Thymus (tissue), 11 donors: ENCODE measurements around the gene TSPO2. TPM values are rescaled to one million over a fixed set of nuclear protein-coding genes. Genes with fewer than 3 reads are reported as not detected.
A peak's percentile ranks its signal among the peaks of the same experiment; 100 is the strongest.

Source experiments
- DNase-seq, 9 donors: peaks; one replicate each; pipeline ENCODE4 v3.0.0-alpha.2; 2013; ENCODE audit warnings: low spot score in 9 of 9, low read depth in 6 of 9, missing footprints in 1 of 9
- H3K27ac ChIP-seq, 2 donors: one replicate each; pipeline ENCODE4 v1.5.1; 2013; ENCODE audit warnings: control low read depth in 1 of 2, low read depth in 1 of 2, low read length in 1 of 2, mild to moderate bottlenecking in 1 of 2, moderate library complexity in 1 of 2
- H3K27me3 ChIP-seq, 2 donors: one replicate each; pipeline ENCODE4 v1.5.1; 2013; ENCODE audit warnings: low read length in 1 of 2; ENCODE audit not compliant: control insufficient read depth in 2 of 2, insufficient read depth in 1 of 2
- H3K36me3 ChIP-seq, 2 donors: one replicate each; pipeline ENCODE4 v1.5.1; 2013; ENCODE audit warnings: low read length in 1 of 2, mild to moderate bottlenecking in 1 of 2, moderate library complexity in 1 of 2; ENCODE audit not compliant: control insufficient read depth in 2 of 2, insufficient read depth in 2 of 2
- H3K4me1 ChIP-seq, 2 donors: one replicate each; pipeline ENCODE4 v1.5.1; 2013; ENCODE audit warnings: low read length in 2 of 2; ENCODE audit not compliant: control insufficient read depth in 2 of 2, insufficient read depth in 2 of 2
- H3K4me3 ChIP-seq, 2 donors: one replicate each; pipeline ENCODE4 v1.5.1; 2013; ENCODE audit warnings: low read length in 2 of 2, control low read depth in 1 of 2, mild to moderate bottlenecking in 1 of 2
- H3K9me3 ChIP-seq, 2 donors: one replicate each; pipeline ENCODE4 v1.5.1; 2013; ENCODE audit warnings: low read length in 1 of 2, mild to moderate bottlenecking in 1 of 2; ENCODE audit not compliant: control insufficient read depth in 2 of 2, insufficient read depth in 1 of 2
- WGBS: extraction: QIAGEN DNeasy Blood & Tissue Kit; methylation state at CpG from one replicate; pipeline ENCODE4 v1.1.7; 2013; 5-methylcytosine and 5-hydroxymethylcytosine counted together
- polyA plus RNA-seq: library from polyadenylated mRNA; stranded (reverse); fragments of 200-250 nt; gene quantifications from one replicate; pipeline ENCODE4 v1.2.3, GENCODE V29; 2013
- total RNA-seq: library from RNA; stranded (reverse); fragments of 120-200 nt; gene quantifications from one replicate; pipeline ENCODE4 v1.2.4, GENCODE V29; 2013
- donor health status: healthy.

The TSPO2 gene
- total and polyA plus RNA-seq, 2 donors, result 0.09 to 0.38 TPM

GRCh38 chr6:41090841-41091761 lies 48.8 kb downstream of the TSPO2 start:
- Histone ChIP-seq H3K36me3 (peaks cover 59 to 77% of the 10 kb centered on the region in 2 donors), H3K27me3 (no peaks in the 10 kb centered on the region), H3K4me3 (no peak overlapping the region), H3K27ac (no peak overlapping the region), H3K4me1 (no peaks in the 10 kb centered on the region), H3K9me3 (no peaks in the 10 kb centered on the region)
- DNase-seq, result no peak
- WGBS, result 53% methylated on average over 1 of the region's 1 CpG

GRCh38 chr6:41092421-41093140 lies 50.3 kb downstream of the TSPO2 start:
- peak in 1 of 9 donors; percentile 9 for DNase-seq
- H3K27me3 ChIP-seq, result no peaks in the 10 kb centered on the region
- no peak overlapping the region for H3K27ac ChIP-seq
- H3K4me1 ChIP-seq, result no peaks in the 10 kb centered on the region
- H3K4me3 ChIP-seq, result no peak overlapping the region
- H3K36me3 ChIP-seq, result peaks cover 69 to 84% of the 10 kb centered on the region in 2 donors
- 99% methylated on average over 4 of the region's 4 CpGs for WGBS
- H3K9me3 ChIP-seq, result no peaks in the 10 kb centered on the region

GRCh38 chr6:41093729-41094128 lies 51.5 kb downstream of the TSPO2 start:
- no peak overlapping the region for H3K27ac ChIP-seq
- no peaks in the 10 kb centered on the region for H3K27me3 ChIP-seq
- H3K4me3 ChIP-seq, result no peak overlapping the region
- peaks cover 76 to 95% of the 10 kb centered on the region in 2 donors for H3K36me3 ChIP-seq
- WGBS, result 98% methylated on average over 6 of the region's 6 CpGs
- no peaks in the 10 kb centered on the region for H3K9me3 ChIP-seq
- no peak for DNase-seq
- no peaks in the 10 kb centered on the region for H3K4me1 ChIP-seq

Other genes with a start within 250 kb of the TSPO2 start
- 2.7 TPM for gene UNC5CL, start 3.2 kb upstream of the TSPO2 start, total RNA-seq
- 5.8 TPM for gene UNC5CL, start 3.2 kb upstream of the TSPO2 start, polyA plus RNA-seq
- gene APOBEC2, start 10.7 kb downstream of the TSPO2 start, total RNA-seq, result 12.0 TPM
- 7.0 TPM for gene APOBEC2, start 10.7 kb downstream of the TSPO2 start, polyA plus RNA-seq
- 44.8 TPM for gene OARD1, start 29.9 kb downstream of the TSPO2 start, total RNA-seq
- 50.9 TPM for gene OARD1, start 29.9 kb downstream of the TSPO2 start, polyA plus RNA-seq
- 19.7 TPM for gene NFYA, start 30.5 kb downstream of the TSPO2 start, total RNA-seq
- 19.3 TPM for gene NFYA, start 30.5 kb downstream of the TSPO2 start, polyA plus RNA-seq
- 2.3 TPM for gene TREML1, start 111.9 kb downstream of the TSPO2 start, total RNA-seq
- gene TREML1, start 111.9 kb downstream of the TSPO2 start, polyA plus RNA-seq, result 3.1 TPM
- 1.7 TPM for gene TREM2, start 120.6 kb downstream of the TSPO2 start, total RNA-seq
- 7.5 TPM for gene TREM2, start 120.6 kb downstream of the TSPO2 start, polyA plus RNA-seq
- gene TREML2, start 158.7 kb downstream of the TSPO2 start, total RNA-seq, result 11.1 TPM
- 1.3 TPM for gene TREML2, start 158.7 kb downstream of the TSPO2 start, polyA plus RNA-seq
- not detected for gene TREML4, start 185.9 kb downstream of the TSPO2 start, total RNA-seq
- gene TREML4, start 185.9 kb downstream of the TSPO2 start, polyA plus RNA-seq, result 0.25 TPM
- 1.0 TPM for gene TREM1, start 244.2 kb downstream of the TSPO2 start, total RNA-seq
- gene TREM1, start 244.2 kb downstream of the TSPO2 start, polyA plus RNA-seq, result 1.9 TPM